Glutamatergic neuron (in vitro differentiated cells): ENCODE data around the gene DCP1B. TPM values are rescaled to one million over a fixed set of nuclear protein-coding genes. Genes with fewer than 3 reads are reported as not detected.

Experiments
- DNase-seq: peaks from one replicate; pipeline ENCODE4 v3.0.0; 2022
- H3K27ac Mint-ChIP-seq: one replicate; pipeline ENCODE4 v1.8.0; 2020; ENCODE audit warnings: mild to moderate bottlenecking, mixed read lengths, inconsistent platforms; ENCODE audit not compliant: unreplicated experiment
- H3K27me3 Mint-ChIP-seq: one replicate; pipeline ENCODE4 v1.8.0; 2020; ENCODE audit warnings: mild to moderate bottlenecking, moderate library complexity, mixed read lengths, inconsistent platforms; ENCODE audit not compliant: unreplicated experiment
- H3K36me3 Mint-ChIP-seq: one replicate; pipeline ENCODE4 v1.8.0; 2020; ENCODE audit warnings: mild to moderate bottlenecking, mixed read lengths, inconsistent platforms; ENCODE audit not compliant: unreplicated experiment
- H3K4me1 Mint-ChIP-seq: one replicate; pipeline ENCODE4 v1.8.0; 2020; ENCODE audit warnings: mild to moderate bottlenecking, low read depth, mixed read lengths, inconsistent platforms; ENCODE audit not compliant: unreplicated experiment
- H3K4me3 Mint-ChIP-seq: one replicate; pipeline ENCODE4 v1.8.0; 2020; ENCODE audit warnings: mild to moderate bottlenecking, mixed read lengths, inconsistent platforms; ENCODE audit not compliant: unreplicated experiment
- H3K9me3 Mint-ChIP-seq: one replicate; pipeline ENCODE4 v1.8.0; 2020; ENCODE audit warnings: mild to moderate bottlenecking, moderate library complexity, mixed read lengths, inconsistent platforms; ENCODE audit not compliant: unreplicated experiment
- CTCF ChIP-seq: fragments of 200-600 bp; sonication (generic); IDR thresholded peaks from one replicate; pipeline ENCODE4 v1.5.0; 2021; ENCODE audit not compliant: partially characterized antibody, unreplicated experiment
- total RNA-seq: library from RNA; stranded (reverse); fragmentation: NEBNext Ultra II Directional; extraction: Animal tissue kit (Norgen Biotek cat#: 25700); gene quantifications from one replicate; pipeline ENCODE4 v1.2.1, GENCODE V29; 2021; ENCODE audit not compliant: unreplicated experiment

The DCP1B gene
- total RNA-seq, 1 donor from 2014 or later: 14.2 TPM

- Mint-ChIP-seq H3K9me3 (peaks cover 5% of the 10 kb centered on the region), H3K27me3 (peaks cover 9% of the 10 kb centered on the region), H3K27ac (no peak overlapping the region), H3K4me3 (no peak overlapping the region), H3K4me1 (peaks cover 14% of the 10 kb centered on the region), H3K36me3 (no peaks in the 10 kb centered on the region)
- TF ChIP-seq CTCF: no peak
- DNase-seq: no peak
Measured at GRCh38 chr12:1935700-1936378, 68.4 kb downstream of the DCP1B start.

GRCh38 chr12:1935242-1935641 lies 69.0 kb downstream of the DCP1B start:
- Mint-ChIP-seq H3K9me3 (peaks cover 5% of the 10 kb centered on the region), H3K27me3 (peaks cover 9% of the 10 kb centered on the region), H3K27ac (peak overlapping the region; percentile 53), H3K36me3 (no peaks in the 10 kb centered on the region), H3K4me1 (peaks cover 14% of the 10 kb centered on the region), H3K4me3 (no peak overlapping the region)
- DNase-seq: no peak
- no peak for TF ChIP-seq CTCF

GRCh38 chr12:1934831-1935230 lies 69.4 kb downstream of the DCP1B start:
- DNase-seq: no peak
- Mint-ChIP-seq H3K4me3 (no peak overlapping the region), H3K9me3 (peaks cover 3% of the 10 kb centered on the region), H3K36me3 (no peaks in the 10 kb centered on the region), H3K27me3 (peaks cover 9% of the 10 kb centered on the region), H3K27ac (peak overlapping the region; percentile 53), H3K4me1 (peaks cover 13% of the 10 kb centered on the region)
- no peak for TF ChIP-seq CTCF

GRCh38 chr12:1934068-1934467 lies 70.2 kb downstream of the DCP1B start:
- Mint-ChIP-seq H3K4me1 (peaks cover 10% of the 10 kb centered on the region), H3K4me3 (no peak overlapping the region), H3K36me3 (no peaks in the 10 kb centered on the region), H3K27me3 (peaks cover 9% of the 10 kb centered on the region), H3K9me3 (peaks cover 3% of the 10 kb centered on the region), H3K27ac (no peak overlapping the region)
- no peak for TF ChIP-seq CTCF
- DNase-seq: no peak

- no peak for TF ChIP-seq CTCF
- Mint-ChIP-seq H3K27me3 (peaks cover 9% of the 10 kb centered on the region), H3K9me3 (peaks cover 3% of the 10 kb centered on the region), H3K4me1 (peaks cover 10% of the 10 kb centered on the region), H3K4me3 (no peak overlapping the region), H3K36me3 (no peaks in the 10 kb centered on the region), H3K27ac (no peak overlapping the region)
- no peak for DNase-seq
Measured at GRCh38 chr12:1933342-1934051, 70.8 kb downstream of the DCP1B start.
